ENCODE results near the gene GPATCH2. TPM values are rescaled to one million over a fixed set of nuclear protein-coding genes. Genes with fewer than 3 reads are reported as not detected.

Gene GPATCH2
- total RNA-seq, 1 donor from 2014 or later: 4.4 TPM

DNA sequence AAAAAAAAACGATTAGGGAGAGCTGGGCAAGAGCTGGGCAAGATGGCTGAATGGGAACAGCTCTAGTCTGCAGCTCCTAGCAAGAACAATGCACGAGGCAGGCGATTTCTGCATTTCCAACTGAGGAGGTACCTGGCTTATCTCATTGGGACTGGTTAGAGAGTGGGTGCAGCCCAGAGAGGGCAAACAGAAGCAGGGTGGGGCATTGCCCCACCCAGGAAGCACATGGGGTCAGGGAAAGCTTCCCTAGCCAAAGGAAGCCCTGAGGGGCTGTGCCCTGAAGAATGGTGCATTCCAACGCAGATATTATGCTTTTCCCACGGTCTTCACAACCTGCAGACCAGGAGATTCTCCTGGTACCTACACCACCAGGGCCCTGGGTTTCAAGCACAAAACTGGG lies 251.6 kb downstream of the GPATCH2 start:
- DNase-seq (ENCODE audit: low spot score) (no peak), ATAC-seq (no peak)

Other genes with a start within 250 kb of the GPATCH2 start
- 0.20 TPM for gene SPATA17, start 254 bp upstream of the GPATCH2 start, total RNA-seq

Measured in left lobe of liver (tissue), 2 donors.